Transverse colon (tissue), 4 donors: ENCODE measurements around the gene DNAJA3.

Source experiments
- EP300 ChIP-seq: sonication (generic); formaldehyde crosslinking; IDR thresholded peaks from one replicate; pipeline ENCODE4 v1.6.1; 2017; ENCODE audit warnings: antibody characterized with exemption, low read depth
- POLR2A ChIP-seq: fragments of 450-650 bp; IDR thresholded peaks from one replicate; pipeline ENCODE4 v1.6.1; 2016; ENCODE audit warnings: antibody characterized with exemption, mild to moderate bottlenecking, moderate library complexity
- POLR2AphosphoS5 ChIP-seq, 3 donors: sonication (generic); formaldehyde crosslinking; IDR thresholded peaks; one replicate each; pipeline ENCODE4 v1.6.1; 2016; ENCODE audit warnings: antibody characterized with exemption in 3 of 3
- TF ChIP-seq, protein P1 (sequence below), 5 experiments: fragments of 200-600 bp in 3 of 5; fragments of 450-650 bp in 2 of 5; sonication (generic) in 3 of 5; IDR thresholded peaks; 1 replicate in 2 of 5; 2 replicates in 3 of 5; pipeline ENCODE4 v1.5.1; 2016 to 2017; ENCODE audit warnings: antibody characterized with exemption in 5 of 5, inconsistent platforms in 3 of 5, mild to moderate bottlenecking in 2 of 5, moderate library complexity in 1 of 5

- TF ChIP-seq POLR2AphosphoS5 (IDR thresholded peaks at IDR 0.05) (no peak), EP300 (no peak), POLR2A (no peak)
- TF ChIP-seq, protein P1, sequence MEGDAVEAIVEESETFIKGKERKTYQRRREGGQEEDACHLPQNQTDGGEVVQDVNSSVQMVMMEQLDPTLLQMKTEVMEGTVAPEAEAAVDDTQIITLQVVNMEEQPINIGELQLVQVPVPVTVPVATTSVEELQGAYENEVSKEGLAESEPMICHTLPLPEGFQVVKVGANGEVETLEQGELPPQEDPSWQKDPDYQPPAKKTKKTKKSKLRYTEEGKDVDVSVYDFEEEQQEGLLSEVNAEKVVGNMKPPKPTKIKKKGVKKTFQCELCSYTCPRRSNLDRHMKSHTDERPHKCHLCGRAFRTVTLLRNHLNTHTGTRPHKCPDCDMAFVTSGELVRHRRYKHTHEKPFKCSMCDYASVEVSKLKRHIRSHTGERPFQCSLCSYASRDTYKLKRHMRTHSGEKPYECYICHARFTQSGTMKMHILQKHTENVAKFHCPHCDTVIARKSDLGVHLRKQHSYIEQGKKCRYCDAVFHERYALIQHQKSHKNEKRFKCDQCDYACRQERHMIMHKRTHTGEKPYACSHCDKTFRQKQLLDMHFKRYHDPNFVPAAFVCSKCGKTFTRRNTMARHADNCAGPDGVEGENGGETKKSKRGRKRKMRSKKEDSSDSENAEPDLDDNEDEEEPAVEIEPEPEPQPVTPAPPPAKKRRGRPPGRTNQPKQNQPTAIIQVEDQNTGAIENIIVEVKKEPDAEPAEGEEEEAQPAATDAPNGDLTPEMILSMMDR (IDR thresholded peaks at IDR 0.05) = no peak
Observed at GRCh38 chr16:4399001-4399730, 26.5 kb upstream of the DNAJA3 start.
